Endothelial cell of umbilical vein (primary cell): ENCODE data around the gene CGB3. TPM values are rescaled to one million over a fixed set of nuclear protein-coding genes. Genes with fewer than 3 reads are reported as not detected.

Experiments
- BruUV-seq: library from RNA; stranded (reverse); fragments of 400-500 nt; replicated peaks from 2 replicates; lab custom pipeline; 2021; lab: Mats Ljungman, UMichigan
- CTCF ChIA-PET: fragments of 300-600, 350-600 bp; sonication (Branson Sonifier 250); formaldehyde crosslinking; loops from one replicate; lab custom pipeline; 2021; ENCODE audit warnings: antibody characterized with exemption, inconsistent platforms; lab: Charles Lee
- POLR2A ChIA-PET: fragments of 300-600, 350-600 bp; sonication (Branson Sonifier 250); formaldehyde crosslinking; loops from one replicate; lab custom pipeline; 2021; ENCODE audit warnings: antibody characterized with exemption, inconsistent platforms; lab: Charles Lee
- DNase-seq: peaks from one replicate; pipeline ENCODE4 v3.0.0-alpha.2; 2011; ENCODE audit warnings: low read depth, low spot score
- FAIRE-seq: peaks from 2 replicates; lab custom pipeline; 2011; peaks lifted over from hg19 to GRCh38; lab: Jason Lieb, UNC
- H2AFZ ChIP-seq: 2 replicates; pipeline ENCODE4 v1.6.0; 2012; ENCODE audit warnings: low read depth, low read length, control low read depth, inconsistent platforms
- H3K27ac ChIP-seq: 2 replicates; pipeline ENCODE4 v1.5.1; 2011; ENCODE audit warnings: low read depth, mild to moderate bottlenecking, control low read depth, low read length, moderate library complexity; ENCODE audit not compliant: insufficient read depth
- H3K27me3 ChIP-seq, 2 experiments: 2 replicates each; pipeline versions ENCODE4 v1.6.0 to v1.6.1; 2011; ENCODE audit warnings: low read length in 2 of 2, mixed read lengths in 1 of 2; ENCODE audit not compliant: control insufficient read depth in 2 of 2, insufficient read depth in 2 of 2
- H3K36me3 ChIP-seq, 2 experiments: 2 replicates in 1 of 2; 3 replicates in 1 of 2; pipeline ENCODE4 v1.5.1; 2011; ENCODE audit warnings: low read length in 2 of 2, mild to moderate bottlenecking in 1 of 2, moderate library complexity in 1 of 2; ENCODE audit not compliant: control insufficient read depth in 2 of 2, insufficient read depth in 2 of 2; ENCODE audit errors: extremely low read depth in 1 of 2
- H3K4me1 ChIP-seq: 3 replicates; pipeline ENCODE4 v1.5.1; 2011; ENCODE audit warnings: mild to moderate bottlenecking, low read length; ENCODE audit not compliant: control insufficient read depth, insufficient read depth; ENCODE audit errors: extremely low read depth
- H3K4me2 ChIP-seq: 2 replicates; pipeline ENCODE4 v1.6.1; 2011; ENCODE audit warnings: low read length, control low read depth, mixed read lengths; ENCODE audit not compliant: insufficient read depth
- H3K4me3 ChIP-seq, 3 experiments: fragments of 200-600 bp in 1 of 3; sonication (generic), shearing (Covaris generic) in 1 of 3; replicated peaks in 1 of 3; 2 replicates each; pipeline ENCODE4 v1.5.1; 2011 to 2016; ENCODE audit warnings: control low read depth in 3 of 3, low read length in 3 of 3, mild to moderate bottlenecking in 2 of 3, inconsistent platforms in 1 of 3, low read depth in 1 of 3, moderate library complexity in 1 of 3; ENCODE audit not compliant: insufficient read depth in 1 of 3
- H3K79me2 ChIP-seq: 2 replicates; pipeline ENCODE4 v1.6.0; 2012; ENCODE audit warnings: low read length, inconsistent platforms; ENCODE audit not compliant: control insufficient read depth, insufficient read depth
- H3K9ac ChIP-seq: replicated peaks from 2 replicates; pipeline ENCODE3; 2011; ENCODE audit warnings: low read length, control low read depth; ENCODE audit not compliant: insufficient read depth; ENCODE audit errors: extremely low read depth
- H3K9me1 ChIP-seq: replicated peaks from 3 replicates; pipeline ENCODE4 v1.6.0; 2011; ENCODE audit warnings: mild to moderate bottlenecking, low read length; ENCODE audit not compliant: control insufficient read depth, insufficient read depth; ENCODE audit errors: extremely low read depth
- H3K9me3 ChIP-seq: replicated peaks from 2 replicates; pipeline ENCODE4 v1.5.1; 2012; ENCODE audit warnings: low read length, inconsistent platforms; ENCODE audit not compliant: control insufficient read depth, insufficient read depth
- H4K20me1 ChIP-seq: replicated peaks from 2 replicates; pipeline ENCODE3; 2011; ENCODE audit warnings: mild to moderate bottlenecking, low read length; ENCODE audit not compliant: control insufficient read depth, insufficient read depth; ENCODE audit errors: extremely low read depth
- CTCF ChIP-seq, 2 donors: IDR thresholded peaks; 1 replicate in 1 of 2; 2 replicates in 1 of 2; pipeline ENCODE4 v1.5.1; 2011; ENCODE audit warnings: low read length in 2 of 2, mild to moderate bottlenecking in 2 of 2, moderate library complexity in 2 of 2, control low read depth in 1 of 2, inconsistent platforms in 1 of 2, low read depth in 1 of 2; ENCODE audit not compliant: insufficient read depth in 1 of 2; ENCODE audit errors: extremely low read depth in 1 of 2
- EZH2 ChIP-seq: IDR thresholded peaks from 2 replicates; pipeline ENCODE4 v1.6.1; 2012; ENCODE audit warnings: borderline replicate concordance, low read depth, mild to moderate bottlenecking, moderate library complexity, low read length, inconsistent platforms; ENCODE audit not compliant: severe bottlenecking
- FOS ChIP-seq: IDR thresholded peaks from 2 replicates; pipeline ENCODE4 v1.6.1; 2011; ENCODE audit warnings: mild to moderate bottlenecking, low read length, moderate library complexity, borderline replicate concordance; ENCODE audit not compliant: insufficient read depth
- GATA2 ChIP-seq: IDR thresholded peaks from 2 replicates; pipeline ENCODE4 v1.7.0; 2011; ENCODE audit warnings: low read depth, mild to moderate bottlenecking, moderate library complexity, mixed read lengths, low read length; ENCODE audit not compliant: insufficient read length, insufficient read depth
- JUN ChIP-seq: IDR thresholded peaks from 2 replicates; pipeline ENCODE4 v1.6.1; 2011; ENCODE audit warnings: borderline replicate concordance, low read depth; ENCODE audit not compliant: insufficient read length, insufficient read depth
- MAX ChIP-seq: IDR thresholded peaks from 2 replicates; pipeline ENCODE4 v1.6.1; 2011; ENCODE audit not compliant: insufficient read depth, insufficient read length
- MYC ChIP-seq: IDR thresholded peaks from one replicate; pipeline ENCODE4 v1.6.1; 2011; ENCODE audit warnings: mild to moderate bottlenecking, low read depth, low read length
- POLR2A ChIP-seq: IDR thresholded peaks from 2 replicates; pipeline ENCODE4 v1.6.1; 2012; ENCODE audit warnings: low read depth, mild to moderate bottlenecking, control low read depth, low read length
- POLR2AphosphoS5 ChIP-seq: IDR thresholded peaks from 2 replicates; pipeline ENCODE4 v1.6.1; 2012; ENCODE audit warnings: low read depth, mild to moderate bottlenecking, control low read depth, low read length, moderate library complexity; ENCODE audit not compliant: insufficient read depth
- dilution Hi-C: fragments of 300-500 bp; cut with MboI; formaldehyde crosslinking; loops from one replicate; pipeline ENCODE4 v1.15.0; 2019; ENCODE audit warnings: low sequenced_read_pairs; ENCODE audit not compliant: extremely low pct_ligation_motif_present
- intact Hi-C: fragments of 100-400 bp; cut with micrococcal nuclease; formaldehyde crosslinking; loops from one replicate; pipeline ENCODE4 v1.10.0; 2022
- polyA plus RNA-seq, 4 experiments: library from polyadenylated mRNA; depleted of rRNA in 3 of 4; stranded (reverse) in 3 of 4; unstranded in 1 of 4; fragments of >200 nt; gene quantifications; 2 replicates each; pipeline versions ENCODE4 v1.2.1 to v1.2.3, GENCODE V29; 2011 to 2012; ENCODE audit warnings: missing spikeins in 1 of 4
- total RNA-seq: library from RNA; stranded (reverse); gene quantifications from 2 replicates; pipeline ENCODE4 v1.2.3, GENCODE V29; 2021

Gene CGB3
- total and polyA plus RNA-seq, 2 donors (not counting 3 experiments of a cell fraction or from before 2014, with no cell fraction given) = not detected

DNA sequence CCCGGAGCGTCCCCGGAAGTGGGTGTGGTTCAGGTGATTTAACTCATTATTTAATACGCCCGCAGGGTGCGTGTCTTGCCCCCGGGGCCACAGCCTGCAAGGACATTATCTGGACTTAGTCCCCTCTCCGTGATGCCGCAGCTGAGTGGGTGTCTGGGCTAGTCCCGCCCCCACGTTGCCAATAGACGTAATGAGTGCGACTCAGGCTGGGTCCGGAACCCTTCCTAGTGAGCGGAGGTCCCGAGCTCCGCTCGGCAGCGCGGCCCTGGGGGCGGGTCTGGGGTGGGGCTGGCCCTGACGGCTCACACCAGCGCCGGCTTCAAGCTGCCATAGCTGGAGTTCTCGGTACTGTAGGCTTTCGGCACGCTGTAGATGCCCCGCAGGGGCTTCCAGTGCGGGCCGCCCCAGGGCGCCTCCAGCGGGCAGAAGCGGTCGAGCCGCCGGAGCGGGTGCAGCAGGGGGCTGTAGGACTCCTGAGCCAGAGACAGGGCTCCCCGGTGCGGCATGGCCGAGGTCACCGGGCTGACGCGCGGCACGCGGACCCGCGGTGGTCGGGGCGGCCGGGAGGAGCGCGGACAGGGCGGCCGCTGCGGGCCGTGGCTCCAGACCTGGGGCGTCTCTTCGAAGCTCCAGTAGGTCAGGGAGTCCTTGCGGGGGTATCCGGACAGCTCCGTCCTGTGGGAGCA, 6.3 kb downstream of the CGB3 start:
- H4K20me1 ChIP-seq = no peaks in the 10 kb centered on the region
- H3K4me1 ChIP-seq = peaks cover 10% of the 10 kb centered on the region
- H3K9me1 ChIP-seq = no peaks in the 10 kb centered on the region
- peaks cover 0 to 5% of the 10 kb centered on the region in 2 experiments for H3K27me3 ChIP-seq
- dilution Hi-C loops = no loop called here
- POLR2A ChIA-PET = no interaction called here
- intact Hi-C loops = no loop called here
- TF ChIP-seq EZH2 (no peak), JUN (no peak), FOS (no peak), POLR2A (peak; percentile 45), CTCF (IDR thresholded peaks at IDR 0.05; ENCODE audit: extremely low read depth in 1 of 2, insufficient read depth in 1 of 2, low read depth in 1 of 2, low read length in 2 of 2) (peak; percentile 48 to 75), GATA2 (no peak), MYC (no peak), POLR2AphosphoS5 (peak; percentile 65), MAX (no peak)
- H3K4me2 ChIP-seq = peak overlapping the region; percentile 52
- H3K4me3 ChIP-seq = peak overlapping the region; percentile 25 to 40 (median 26)
- no peak overlapping the region for H3K27ac ChIP-seq
- DNase-seq (peak; percentile 70), FAIRE-seq (peak; percentile 70)
- CTCF ChIA-PET = interaction anchor here (0.7 to 5.4 kb wide), 8 partner anchors 9 to 56 kb away, joined by 3 to 37 read pairs (median 5); partner anchors contain the start of genes GYS1 and RUVBL2
- no peaks in the 10 kb centered on the region for H3K79me2 ChIP-seq
- no TSS peak for BruUV-seq
- H3K9ac ChIP-seq = no peak overlapping the region
- H3K36me3 ChIP-seq = peaks cover 0 to 17% of the 10 kb centered on the region in 2 experiments
- H3K9me3 ChIP-seq = no peaks in the 10 kb centered on the region
- H2AFZ ChIP-seq = peak overlapping the region; percentile 34
